ENCODE measurements around the gene MMP24OS. TPM values are rescaled to one million over a fixed set of nuclear protein-coding genes. Genes with fewer than 3 reads are reported as not detected.

Gene MMP24OS
- total and polyA plus RNA-seq, 2 donors from 2014 or later, result 127 to 248 TPM

DNA sequence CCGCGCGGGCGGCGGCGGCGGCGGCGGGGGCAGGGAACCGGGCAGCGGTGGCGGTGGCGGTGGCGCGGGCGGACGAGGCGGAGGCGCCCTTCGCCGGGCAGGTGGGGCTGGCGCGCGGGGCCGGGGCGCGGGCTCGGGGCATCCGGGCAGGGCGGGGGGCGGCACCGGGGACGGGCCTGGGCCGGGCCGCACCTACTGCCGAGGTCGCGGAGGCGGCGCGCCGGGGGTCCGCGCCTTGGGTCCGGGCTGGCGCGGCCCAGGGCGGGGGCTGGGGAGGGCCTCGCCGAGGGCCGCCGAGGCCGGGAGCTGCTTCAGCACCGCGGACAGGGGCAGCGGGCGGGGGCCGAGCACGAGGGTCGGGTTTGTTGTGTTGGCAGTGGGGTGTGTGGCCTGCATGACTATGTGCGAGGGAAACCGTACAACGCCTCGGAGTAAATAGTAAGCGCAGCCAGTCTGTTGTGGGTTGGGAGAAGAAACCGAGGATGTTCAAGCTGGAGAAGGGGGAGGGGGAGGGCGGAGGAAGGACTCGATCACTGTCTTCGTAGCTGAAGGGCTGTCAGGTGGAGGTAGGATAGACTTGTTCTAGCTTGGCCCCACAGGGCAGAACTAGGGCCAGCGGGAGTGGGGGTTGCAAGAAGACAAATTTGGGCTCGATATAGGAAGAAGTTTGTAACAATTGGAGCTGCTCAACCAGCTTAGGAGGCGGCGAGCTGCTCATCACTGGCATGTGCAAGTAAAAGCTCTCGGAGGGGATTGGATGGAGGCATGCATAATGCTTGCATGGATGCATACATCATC, 50.8 kb downstream of the MMP24OS start:
- DNase-seq (peak; percentile 75 to 90 (median 81)), FAIRE-seq (no peak)
- Histone ChIP-seq H3K27ac (ENCODE audit: low read depth in 2 of 2, low read length in 2 of 2) (no peak overlapping the region), H3K9me3 (ENCODE audit: control insufficient read depth in 2 of 3, insufficient read depth in 1 of 3, low read length in 3 of 3) (no peaks in the 10 kb centered on the region), H3K4me3 (ENCODE audit: low read length in 3 of 3) (peak overlapping the region in 2 of 3 donors; percentile 38 to 52), H3K4me1 (ENCODE audit: control insufficient read depth in 2 of 3, insufficient read depth in 2 of 3, low read depth in 1 of 3, low read length in 3 of 3) (peaks cover 0 to 6% (median 0%) of the 10 kb centered on the region in 3 donors), H3K27me3 (ENCODE audit: control insufficient read depth, insufficient read depth, low read length) (peaks cover 5% of the 10 kb centered on the region), H3K9ac (ENCODE audit: low read length in 3 of 3) (no peak overlapping the region), H3K36me3 (ENCODE audit: control insufficient read depth in 2 of 3, insufficient read depth in 3 of 3, low read length in 3 of 3) (no peaks in the 10 kb centered on the region)
- intact Hi-C loops (cut with DNase I), result no loop called here
- TF ChIP-seq, protein P1, sequence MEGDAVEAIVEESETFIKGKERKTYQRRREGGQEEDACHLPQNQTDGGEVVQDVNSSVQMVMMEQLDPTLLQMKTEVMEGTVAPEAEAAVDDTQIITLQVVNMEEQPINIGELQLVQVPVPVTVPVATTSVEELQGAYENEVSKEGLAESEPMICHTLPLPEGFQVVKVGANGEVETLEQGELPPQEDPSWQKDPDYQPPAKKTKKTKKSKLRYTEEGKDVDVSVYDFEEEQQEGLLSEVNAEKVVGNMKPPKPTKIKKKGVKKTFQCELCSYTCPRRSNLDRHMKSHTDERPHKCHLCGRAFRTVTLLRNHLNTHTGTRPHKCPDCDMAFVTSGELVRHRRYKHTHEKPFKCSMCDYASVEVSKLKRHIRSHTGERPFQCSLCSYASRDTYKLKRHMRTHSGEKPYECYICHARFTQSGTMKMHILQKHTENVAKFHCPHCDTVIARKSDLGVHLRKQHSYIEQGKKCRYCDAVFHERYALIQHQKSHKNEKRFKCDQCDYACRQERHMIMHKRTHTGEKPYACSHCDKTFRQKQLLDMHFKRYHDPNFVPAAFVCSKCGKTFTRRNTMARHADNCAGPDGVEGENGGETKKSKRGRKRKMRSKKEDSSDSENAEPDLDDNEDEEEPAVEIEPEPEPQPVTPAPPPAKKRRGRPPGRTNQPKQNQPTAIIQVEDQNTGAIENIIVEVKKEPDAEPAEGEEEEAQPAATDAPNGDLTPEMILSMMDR (IDR thresholded peaks at IDR 0.05; ENCODE audit: borderline replicate concordance, extremely low read depth, insufficient read depth), result no peak

Other genes with a start within 250 kb of the MMP24OS start
- 51.2 TPM for gene TRPC4AP, start 185.3 kb downstream of the MMP24OS start, total RNA-seq
- gene TRPC4AP, start 185.3 kb downstream of the MMP24OS start, polyA plus RNA-seq (ENCODE audit: insufficient read depth, low read depth, low replicate concordance), result 36.5 TPM
- gene EDEM2, start 130.8 kb downstream of the MMP24OS start, total RNA-seq, result 30.0 TPM
- 27.1 TPM for gene EDEM2, start 130.8 kb downstream of the MMP24OS start, polyA plus RNA-seq (ENCODE audit: insufficient read depth, low read depth, low replicate concordance)
- 24.5 TPM for gene PROCR, start 106.0 kb downstream of the MMP24OS start, total RNA-seq
- 20.7 TPM for gene PROCR, start 106.0 kb downstream of the MMP24OS start, polyA plus RNA-seq (ENCODE audit: insufficient read depth, low read depth, low replicate concordance)
- gene MMP24, start 51.4 kb downstream of the MMP24OS start, total RNA-seq, result 12.4 TPM
- gene MMP24, start 51.4 kb downstream of the MMP24OS start, polyA plus RNA-seq (ENCODE audit: insufficient read depth, low read depth, low replicate concordance), result 10.7 TPM
- gene EIF6, start 6.7 kb upstream of the MMP24OS start, total RNA-seq, result 114 TPM
- 254 TPM for gene EIF6, start 6.7 kb upstream of the MMP24OS start, polyA plus RNA-seq (ENCODE audit: insufficient read depth, low read depth, low replicate concordance)
- gene FAM83C, start 14.3 kb upstream of the MMP24OS start, total RNA-seq, result not detected
- gene FAM83C, start 14.3 kb upstream of the MMP24OS start, polyA plus RNA-seq (ENCODE audit: insufficient read depth, low read depth, low replicate concordance), result not detected
- 50.3 TPM for gene UQCC1, start 133.9 kb upstream of the MMP24OS start, total RNA-seq
- gene UQCC1, start 133.9 kb upstream of the MMP24OS start, polyA plus RNA-seq (ENCODE audit: insufficient read depth, low read depth, low replicate concordance), result 49.6 TPM
- 0.66 TPM for gene GDF5, start 160.1 kb upstream of the MMP24OS start, total RNA-seq
- gene GDF5, start 160.1 kb upstream of the MMP24OS start, polyA plus RNA-seq (ENCODE audit: insufficient read depth, low read depth, low replicate concordance), result not detected
- gene CEP250, start 177.5 kb upstream of the MMP24OS start, total RNA-seq, result 25.2 TPM
- 4.9 TPM for gene CEP250, start 177.5 kb upstream of the MMP24OS start, polyA plus RNA-seq (ENCODE audit: insufficient read depth, low read depth, low replicate concordance)

All from kidney (tissue), 14 donors.